Chondrocyte (in vitro differentiated cells): ENCODE data around the gene SPRED2. TPM values are rescaled to one million over a fixed set of nuclear protein-coding genes. Genes with fewer than 3 reads are reported as not detected.
"Not testable (repeated sequence)": the region's sequence is repeated elsewhere in the genome, so short reads cannot be mapped to it uniquely, and the experiment has no call there.

Experiments
- DNase-seq: peaks from one replicate; pipeline ENCODE4 v3.0.0; 2021; ENCODE audit warnings: mixed read lengths, low spot score
- H3K27ac Mint-ChIP-seq: one replicate; pipeline ENCODE4 v1.8.0; 2021; ENCODE audit warnings: mild to moderate bottlenecking, moderate library complexity, mixed read lengths; ENCODE audit not compliant: unreplicated experiment
- H3K27me3 Mint-ChIP-seq: 2 replicates; pipeline ENCODE4 v1.8.0; 2021; ENCODE audit warnings: low read depth, mixed read lengths
- H3K36me3 Mint-ChIP-seq: 2 replicates; pipeline ENCODE4 v1.8.0; 2021; ENCODE audit warnings: low read depth, mixed read lengths
- H3K4me1 Mint-ChIP-seq: 2 replicates; pipeline ENCODE4 v1.8.0; 2021; ENCODE audit warnings: low read depth, mild to moderate bottlenecking, mixed read lengths
- H3K4me3 Mint-ChIP-seq: one replicate; pipeline ENCODE4 v1.8.0; 2021; ENCODE audit warnings: mild to moderate bottlenecking, moderate library complexity, mixed read lengths; ENCODE audit not compliant: unreplicated experiment
- H3K9me3 Mint-ChIP-seq: 2 replicates; pipeline ENCODE4 v1.8.0; 2021; ENCODE audit warnings: low read depth, mixed read lengths
- CTCF ChIP-seq: fragments of 200-600 bp; sonication (generic); IDR thresholded peaks from 2 replicates; pipeline ENCODE4 v1.5.0; 2021; ENCODE audit warnings: antibody characterized with exemption, mild to moderate bottlenecking, moderate library complexity
- total RNA-seq: library from RNA; stranded (reverse); gene quantifications from 3 replicates; pipeline ENCODE4 v1.2.1, GENCODE V29; 2021

Gene SPRED2
- total RNA-seq, 1 donor from 2014 or later, result 23.1 TPM

GRCh38 chr2:65320946-65321345 is 111.5 kb downstream of the SPRED2 start:
- H3K4me3 Mint-ChIP-seq, result no peak overlapping the region
- H3K9me3 Mint-ChIP-seq, result no peaks in the 10 kb centered on the region
- TF ChIP-seq CTCF, result no peak
- no peaks in the 10 kb centered on the region for H3K27me3 Mint-ChIP-seq
- H3K27ac Mint-ChIP-seq, result no peak overlapping the region
- H3K4me1 Mint-ChIP-seq, result peaks cover 23% of the 10 kb centered on the region
- H3K36me3 Mint-ChIP-seq, result peaks cover 6% of the 10 kb centered on the region
- DNase-seq, result no peak

GRCh38 chr2:65320042-65320725 is 112.2 kb downstream of the SPRED2 start:
- peaks cover 25% of the 10 kb centered on the region for H3K4me1 Mint-ChIP-seq
- peak overlapping the region; percentile 29 for H3K27ac Mint-ChIP-seq
- no peaks in the 10 kb centered on the region for H3K27me3 Mint-ChIP-seq
- no peak for DNase-seq
- peaks cover 6% of the 10 kb centered on the region for H3K36me3 Mint-ChIP-seq
- peak; percentile 62 for TF ChIP-seq CTCF
- H3K4me3 Mint-ChIP-seq, result no peak overlapping the region
- no peaks in the 10 kb centered on the region for H3K9me3 Mint-ChIP-seq

- Mint-ChIP-seq H3K27me3 (no peaks in the 10 kb centered on the region), H3K27ac (no peak overlapping the region), H3K4me1 (peaks cover 28% of the 10 kb centered on the region), H3K4me3 (no peak overlapping the region), H3K36me3 (peaks cover 6% of the 10 kb centered on the region), H3K9me3 (no peaks in the 10 kb centered on the region)
- DNase-seq, result no peak
- TF ChIP-seq CTCF, result no peak
Measured at GRCh38 chr2:65319674-65320041, 112.7 kb downstream of the SPRED2 start.

GRCh38 chr2:65319072-65319673 is 113.2 kb downstream of the SPRED2 start:
- Mint-ChIP-seq H3K4me3 (no peak overlapping the region), H3K9me3 (no peaks in the 10 kb centered on the region), H3K27ac (no peak overlapping the region), H3K4me1 (peaks cover 28% of the 10 kb centered on the region), H3K27me3 (no peaks in the 10 kb centered on the region), H3K36me3 (peaks cover 7% of the 10 kb centered on the region)
- DNase-seq, result no peak
- TF ChIP-seq CTCF, result no peak

GRCh38 chr2:65317841-65318240 is 114.6 kb downstream of the SPRED2 start:
- H3K27me3 Mint-ChIP-seq, result no peaks in the 10 kb centered on the region
- H3K9me3 Mint-ChIP-seq, result no peaks in the 10 kb centered on the region
- no peak for TF ChIP-seq CTCF
- DNase-seq, result no peak
- H3K36me3 Mint-ChIP-seq, result peaks cover 16% of the 10 kb centered on the region
- H3K4me1 Mint-ChIP-seq, result peaks cover 28% of the 10 kb centered on the region
- no peak overlapping the region for H3K4me3 Mint-ChIP-seq
- no peak overlapping the region for H3K27ac Mint-ChIP-seq

- not testable (repeated sequence) for H3K27ac Mint-ChIP-seq, H3K4me3 Mint-ChIP-seq, H3K9me3 Mint-ChIP-seq, DNase-seq, H3K27me3 Mint-ChIP-seq
- peaks cover 17% of the 10 kb centered on the region for H3K36me3 Mint-ChIP-seq
- H3K4me1 Mint-ChIP-seq, result peaks cover 28% of the 10 kb centered on the region
Measured at GRCh38 chr2:65317351-65317750, 115.0 kb downstream of the SPRED2 start.
